GM12878 (cell line): Measurements from ENCODE around the gene YEATS2. TPM values are rescaled to one million over a fixed set of nuclear protein-coding genes. Genes with fewer than 3 reads are reported as not detected.

Experiments used
- ATAC-seq: fragments of 200-7000 bp; cut with Tn5 transposase; 3 replicates; pipeline ENCODE4 v1.9.1; 2020; ENCODE audit warnings: mild to moderate bottlenecking, moderate library complexity
- BruUV-seq: library from RNA; stranded (reverse); fragments of 400-500 nt; replicated peaks from 2 replicates; lab custom pipeline; 2021; lab: Mats Ljungman, UMichigan
- CTCF ChIA-PET: fragments of 300-600 bp; sonication (Branson Sonifier 250); formaldehyde crosslinking; extraction: SDS; loops from one replicate; lab custom pipeline; 2021; ENCODE audit warnings: inconsistent platforms; lab: Yijun Ruan, JAX
- POLR2A ChIA-PET: fragments of 350-600 bp; formaldehyde crosslinking; extraction: SDS; loops from one replicate; lab custom pipeline; 2021; ENCODE audit warnings: inconsistent platforms; lab: Charles Lee
- RAD21 ChIA-PET: fragments of 300-600 bp; sonication (Branson Sonifier 250); formaldehyde crosslinking; loops from one replicate; lab custom pipeline; 2023; ENCODE audit warnings: antibody characterized with exemption; ENCODE audit not compliant: unreplicated experiment; lab: Charles Lee
- SMC1A ChIA-PET: fragments of 300-600 bp; sonication (Branson Sonifier 250); formaldehyde crosslinking; loops from one replicate; lab custom pipeline; 2023; ENCODE audit not compliant: unreplicated experiment, uncharacterized antibody; lab: Charles Lee
- DNase-seq: peaks from one replicate; pipeline ENCODE4 v3.0.0-alpha.2; 2011; ENCODE audit warnings: low read depth, low spot score
- FAIRE-seq: peaks from 3 replicates; lab custom pipeline; 2011; peaks lifted over from hg19 to GRCh38; lab: Jason Lieb, UNC
- H2AFZ ChIP-seq: 2 replicates; pipeline ENCODE4 v1.6.0; 2011; ENCODE audit warnings: low read depth, low read length, control low read depth; ENCODE audit not compliant: control insufficient read depth
- H3K27ac ChIP-seq: 2 replicates; pipeline ENCODE4 v1.5.1; 2011; ENCODE audit warnings: control low read depth; ENCODE audit not compliant: control insufficient read depth, insufficient read depth
- H3K27me3 ChIP-seq, 2 experiments: replicated peaks in 1 of 2; 2 replicates each; pipeline versions ENCODE4 v1.6.0 to v1.6.1; 2011; ENCODE audit warnings: low read length in 1 of 2; ENCODE audit not compliant: control insufficient read depth in 2 of 2, insufficient read depth in 2 of 2
- H3K36me3 ChIP-seq, 2 experiments: 2 replicates each; pipeline ENCODE4 v1.5.1; 2011; ENCODE audit warnings: low read length in 1 of 2; ENCODE audit not compliant: control insufficient read depth in 2 of 2, insufficient read depth in 2 of 2
- H3K4me1 ChIP-seq: 2 replicates; pipeline ENCODE4 v1.6.1; 2011; ENCODE audit warnings: mild to moderate bottlenecking, low read length, moderate library complexity, mixed read lengths; ENCODE audit not compliant: control insufficient read depth, insufficient read depth
- H3K4me2 ChIP-seq: 2 replicates; pipeline ENCODE4 v1.6.0; 2011; ENCODE audit warnings: control low read depth; ENCODE audit not compliant: control insufficient read depth, insufficient read depth
- H3K4me3 ChIP-seq: fragments of 200-600 bp; sonication (generic); 2 replicates; pipeline ENCODE4 v1.5.1; 2016
- H3K79me2 ChIP-seq: 2 replicates; pipeline ENCODE4 v1.6.0; 2011; ENCODE audit warnings: low read length; ENCODE audit not compliant: control insufficient read depth, insufficient read depth
- H3K9ac ChIP-seq: 2 replicates; pipeline ENCODE4 v1.8.0; 2011; ENCODE audit warnings: low read length, control low read depth, mixed read lengths; ENCODE audit not compliant: control insufficient read depth, insufficient read depth
- H3K9me3 ChIP-seq: replicated peaks from 3 replicates; pipeline ENCODE4 v1.5.1; 2011; ENCODE audit warnings: mild to moderate bottlenecking, low read length; ENCODE audit not compliant: control insufficient read depth, insufficient read depth
- H4K20me1 ChIP-seq: 2 replicates; pipeline ENCODE4 v1.6.0; 2011; ENCODE audit not compliant: control insufficient read depth, insufficient read depth
- CREM ChIP-seq: IDR thresholded peaks from 2 replicates; pipeline ENCODE4 v1.6.1; 2014; ENCODE audit warnings: antibody characterized with exemption, low read depth
- CUX1 ChIP-seq: IDR thresholded peaks from 2 replicates; pipeline ENCODE4 v1.6.1; 2012; ENCODE audit warnings: improper control_type of control experiment, low read depth, low read length; ENCODE audit not compliant: insufficient replicate concordance
- E4F1 ChIP-seq: fragments of 450-650 bp; IDR thresholded peaks from 2 replicates; pipeline ENCODE4 v1.6.1; 2018; ENCODE audit warnings: borderline replicate concordance, mild to moderate bottlenecking; ENCODE audit not compliant: partially characterized antibody
- ETV6 ChIP-seq, 2 experiments: fragments of 450-650 bp in 1 of 2; IDR thresholded peaks in 1 of 2; conservative IDR thresholded peaks in 1 of 2; 2 replicates each; pipeline ENCODE4 v1.6.1; 2014; ENCODE audit warnings: antibody characterized with exemption in 1 of 2, borderline replicate concordance in 1 of 2, low read depth in 1 of 2, mild to moderate bottlenecking in 1 of 2, moderate library complexity in 1 of 2
- IKZF1 ChIP-seq: fragments of 450-650 bp; conservative IDR thresholded peaks from 2 replicates; pipeline ENCODE4 v1.6.1; 2017; ENCODE audit warnings: antibody characterized with exemption, mild to moderate bottlenecking
- RUNX3 ChIP-seq: IDR thresholded peaks from 2 replicates; pipeline ENCODE4 v1.6.1; 2012; ENCODE audit warnings: low read length, inconsistent platforms
- SIN3A ChIP-seq: IDR thresholded peaks from 2 replicates; pipeline ENCODE4 v1.6.1; 2012; ENCODE audit warnings: low read depth, low read length, improper control_type of control experiment
- USF1 ChIP-seq: IDR thresholded peaks from 2 replicates; pipeline ENCODE4 v1.6.1; 2011; ENCODE audit warnings: borderline replicate concordance, low read depth, mild to moderate bottlenecking, moderate library complexity, mixed read lengths, low read length; ENCODE audit not compliant: insufficient read depth; ENCODE audit errors: extremely low read length
- YBX1 ChIP-seq: fragments of 450-650 bp; IDR thresholded peaks from 2 replicates; pipeline ENCODE4 v1.6.1; 2016; ENCODE audit warnings: antibody characterized with exemption
- WGBS: methylation state at CpG from one replicate; pipeline ENCODE4 v1.1.6; 2016; ENCODE audit warnings: low lambda C conversion rate; ENCODE audit not compliant: insufficient replicate concordance, insufficient coverage; ENCODE audit errors: missing lambda C conversion rate; 5-methylcytosine and 5-hydroxymethylcytosine counted together
- in situ Hi-C: fragments of 300-500 bp; cut with MboI; formaldehyde crosslinking; loops from 9 replicates; pipeline ENCODE4 v1.14.3; 2018; ENCODE audit warnings: mixed read lengths
- intact Hi-C: fragments of 100-400 bp; cut with micrococcal nuclease; formaldehyde crosslinking; loops from one replicate; pipeline ENCODE4 v1.14.2; 2022; ENCODE audit not compliant: unreplicated experiment
- polyA plus RNA-seq, 11 experiments: library from polyadenylated mRNA; depleted of rRNA in 4 of 11; unstranded in 6 of 11; stranded (reverse) in 5 of 11; fragments of >200 nt; fragmentation: Nextera tagmentation in 4 of 11; fragmentation: Illumina TruSeq in 1 of 11; extraction: Ambion mirVana in 4 of 11; extraction: Trizol in 1 of 11; gene quantifications; 1 replicate in 1 of 11; 2 replicates in 10 of 11; pipeline versions ENCODE4 v1.2.1 to v1.2.3, GENCODE V29; 2011 to 2016; ENCODE audit warnings: inconsistent platforms in 2 of 11, missing spikeins in 2 of 11, low read depth in 1 of 11
- total RNA-seq, 4 experiments: library from RNA; depleted of rRNA in 3 of 4; stranded (reverse); fragments of >200 nt in 3 of 4; fragmentation: Illumina TruSeq in 1 of 4; extraction: Trizol in 1 of 4; gene quantifications; 2 replicates each; pipeline versions ENCODE4 v1.2.1 to v1.2.3, GENCODE V29; 2013 to 2021

Gene YEATS2
- total and polyA plus RNA-seq, 10 of the 15 experiments (the other 5 are each of a cell fraction or from before 2014, with no cell fraction given), result 1.9 to 65.3 (median 25.8) TPM

GRCh38 chr3:183653209-183654064 lies 44.2 kb upstream of the YEATS2 start (continued):
- TF ChIP-seq IKZF1 (no peak), E4F1 (no peak), RUNX3 (peak; percentile 18; the same call in 1 of the 2 replicates), SIN3A (no peak)

- 100% methylated on average over 1 of the region's 1 CpG for WGBS
- ATAC-seq, result no peak
- H3K4me1 ChIP-seq, result no peaks in the 10 kb centered on the region
- no peak for DNase-seq
- H3K79me2 ChIP-seq, result no peaks in the 10 kb centered on the region
- intact Hi-C loops, result no loop called here
- FAIRE-seq, result no peak
- no peak overlapping the region for H3K27ac ChIP-seq
- no peaks in the 10 kb centered on the region for H3K27me3 ChIP-seq
- H3K4me3 ChIP-seq, result no peak overlapping the region
- no TSS peak for BruUV-seq
- H3K36me3 ChIP-seq, result no peaks in the 10 kb centered on the region
- ChIA-PET CTCF (interaction anchor here (1.2 to 1.4 kb wide), 3 partner anchors 9 to 41 kb away, joined by 3 to 5 read pairs (median 3); no protein-coding TSS in a partner anchor), SMC1A (interaction anchor here (0.9 to 1.5 kb wide), 4 partner anchors 9 to 63 kb away, joined by 3 to 6 read pairs (median 4); no protein-coding TSS in a partner anchor), POLR2A (interaction anchor here (0.5 kb wide), 1 partner anchor 308 kb away, joined by 3 read pairs; no protein-coding TSS in a partner anchor), RAD21 (interaction anchor here (0.7 to 1.2 kb wide), 2 partner anchors 18 to 102 kb away, joined by 3 to 5 read pairs; no protein-coding TSS in a partner anchor)
- no peak overlapping the region for H3K4me2 ChIP-seq
- no peak overlapping the region for H2AFZ ChIP-seq
- in situ Hi-C loops, result no loop called here
- peaks cover 6% of the 10 kb centered on the region; the same call in 2 of the 3 replicates for H3K9me3 ChIP-seq
- no peak overlapping the region for H3K9ac ChIP-seq
- H4K20me1 ChIP-seq, result no peaks in the 10 kb centered on the region
- TF ChIP-seq IKZF1 (no peak), USF1 (no peak), ETV6 (conservative IDR thresholded peaks at IDR 0.05 in 1 of 2, IDR thresholded peaks at IDR 0.05 in 1 of 2; ENCODE audit: borderline replicate concordance in 1 of 2, low read depth in 1 of 2) (no peak), CUX1 (no peak), YBX1 (no peak), CREM (no peak)
Observed at GRCh38 chr3:183654727-183655126, 42.9 kb upstream of the YEATS2 start.
